SU-DHL-6 (cell line): Measurements from ENCODE around the gene NCAPG2.

Source experiments
- EZH2phosphoT487 ChIP-seq: fragments of 200-600 bp; sonication (generic), shearing (Covaris generic); conservative IDR thresholded peaks from 2 replicates; pipeline ENCODE4 v1.6.1; 2018; ENCODE audit warnings: mild to moderate bottlenecking, antibody characterized with exemption, low read length, moderate library complexity, mixed read lengths
- TF ChIP-seq, protein P1 (sequence below): fragments of 200-600 bp; sonication (generic); IDR thresholded peaks from one replicate; pipeline ENCODE4 v1.5.1; 2017; ENCODE audit warnings: antibody characterized with exemption, mild to moderate bottlenecking, low read length, moderate library complexity; ENCODE audit not compliant: insufficient read depth, poor library complexity, severe bottlenecking

DNA sequence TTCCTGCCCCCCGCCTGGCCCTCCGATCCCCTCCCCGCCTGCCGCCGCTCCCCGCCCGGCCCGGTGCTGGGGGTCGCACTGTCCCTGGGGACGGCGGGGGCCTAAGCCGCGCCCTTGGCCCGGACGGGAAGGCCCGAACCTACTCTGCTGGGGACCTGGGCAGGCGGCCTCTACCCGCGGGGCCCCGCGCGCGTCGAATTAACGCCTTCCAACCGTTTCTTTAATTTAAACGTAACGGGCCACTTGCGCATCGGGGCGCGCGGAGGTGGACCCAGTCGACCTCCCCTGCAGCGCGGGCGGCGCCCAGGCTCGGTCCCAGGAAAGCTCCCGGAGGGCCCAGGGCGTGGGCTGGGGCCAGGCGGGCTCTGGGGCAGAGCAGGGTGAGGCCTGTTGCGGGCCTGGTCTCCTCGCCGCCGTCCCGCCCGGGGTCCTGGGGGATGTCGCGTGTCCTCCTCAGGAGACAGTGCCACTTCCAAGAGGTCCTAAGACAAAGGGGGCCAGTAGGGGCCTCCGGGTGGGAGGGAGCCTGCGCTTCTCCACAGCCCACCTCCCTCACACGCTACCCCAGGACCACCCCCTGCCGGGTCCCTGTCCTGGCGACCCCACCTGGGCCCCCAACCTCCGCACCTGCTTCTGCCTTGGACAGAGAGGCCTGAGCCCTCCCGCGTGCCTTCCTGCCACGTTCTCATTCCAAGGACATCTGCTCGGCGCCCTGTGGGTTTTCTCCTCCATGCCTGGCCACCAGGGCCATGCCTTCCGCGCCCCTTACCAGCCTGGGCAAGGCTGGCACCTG, 116.3 kb downstream of the NCAPG2 start:
- TF ChIP-seq, protein P1, sequence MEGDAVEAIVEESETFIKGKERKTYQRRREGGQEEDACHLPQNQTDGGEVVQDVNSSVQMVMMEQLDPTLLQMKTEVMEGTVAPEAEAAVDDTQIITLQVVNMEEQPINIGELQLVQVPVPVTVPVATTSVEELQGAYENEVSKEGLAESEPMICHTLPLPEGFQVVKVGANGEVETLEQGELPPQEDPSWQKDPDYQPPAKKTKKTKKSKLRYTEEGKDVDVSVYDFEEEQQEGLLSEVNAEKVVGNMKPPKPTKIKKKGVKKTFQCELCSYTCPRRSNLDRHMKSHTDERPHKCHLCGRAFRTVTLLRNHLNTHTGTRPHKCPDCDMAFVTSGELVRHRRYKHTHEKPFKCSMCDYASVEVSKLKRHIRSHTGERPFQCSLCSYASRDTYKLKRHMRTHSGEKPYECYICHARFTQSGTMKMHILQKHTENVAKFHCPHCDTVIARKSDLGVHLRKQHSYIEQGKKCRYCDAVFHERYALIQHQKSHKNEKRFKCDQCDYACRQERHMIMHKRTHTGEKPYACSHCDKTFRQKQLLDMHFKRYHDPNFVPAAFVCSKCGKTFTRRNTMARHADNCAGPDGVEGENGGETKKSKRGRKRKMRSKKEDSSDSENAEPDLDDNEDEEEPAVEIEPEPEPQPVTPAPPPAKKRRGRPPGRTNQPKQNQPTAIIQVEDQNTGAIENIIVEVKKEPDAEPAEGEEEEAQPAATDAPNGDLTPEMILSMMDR = no peak
- no peak for TF ChIP-seq EZH2phosphoT487
